Measurements from ENCODE around the gene RNF167. TPM values are rescaled to one million over a fixed set of nuclear protein-coding genes. Genes with fewer than 3 reads are reported as not detected.
A peak's percentile ranks its signal among the peaks of the same experiment; 100 is the strongest.

RNF167 gene
- total and polyA plus RNA-seq, 2 of the 13 experiments (the other 11 are each of a cell fraction or from before 2014, with no cell fraction given): 44.1 to 45.4 TPM

DNA sequence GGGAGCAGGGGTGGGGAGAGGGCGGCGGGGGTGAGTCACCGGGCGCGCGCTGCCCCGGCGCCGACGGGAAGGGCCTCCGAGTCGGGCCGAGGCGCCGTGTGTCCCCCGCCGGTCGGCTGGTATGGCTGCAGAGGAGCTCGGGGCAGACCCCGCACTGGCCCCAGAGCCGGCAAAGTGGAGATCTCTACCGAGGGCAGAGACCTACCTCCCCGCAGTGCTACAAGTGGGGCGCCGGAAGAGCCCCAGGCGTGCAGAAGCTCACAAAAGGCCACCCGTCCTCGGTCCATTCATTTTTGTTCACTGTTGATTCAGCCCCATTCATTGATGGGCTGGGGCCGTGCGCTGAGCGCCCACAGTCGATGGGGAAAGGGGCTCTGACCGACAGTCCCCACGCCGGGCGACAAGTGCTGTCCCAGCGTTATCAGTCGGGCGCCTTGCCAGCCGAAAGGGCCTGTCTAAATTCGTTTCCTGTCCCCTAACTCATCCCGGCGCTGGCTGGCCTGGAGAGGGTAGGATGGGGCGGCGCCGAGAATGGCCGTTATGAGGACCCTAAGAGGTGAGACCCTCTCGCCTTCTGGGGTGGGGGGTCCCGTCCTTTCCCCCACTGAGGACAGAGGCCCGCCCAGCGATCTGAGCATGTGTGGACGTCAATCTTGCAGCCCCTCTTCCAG lies 10.1 kb downstream of the RNF167 start (continued):
- TF ChIP-seq, protein P1, sequence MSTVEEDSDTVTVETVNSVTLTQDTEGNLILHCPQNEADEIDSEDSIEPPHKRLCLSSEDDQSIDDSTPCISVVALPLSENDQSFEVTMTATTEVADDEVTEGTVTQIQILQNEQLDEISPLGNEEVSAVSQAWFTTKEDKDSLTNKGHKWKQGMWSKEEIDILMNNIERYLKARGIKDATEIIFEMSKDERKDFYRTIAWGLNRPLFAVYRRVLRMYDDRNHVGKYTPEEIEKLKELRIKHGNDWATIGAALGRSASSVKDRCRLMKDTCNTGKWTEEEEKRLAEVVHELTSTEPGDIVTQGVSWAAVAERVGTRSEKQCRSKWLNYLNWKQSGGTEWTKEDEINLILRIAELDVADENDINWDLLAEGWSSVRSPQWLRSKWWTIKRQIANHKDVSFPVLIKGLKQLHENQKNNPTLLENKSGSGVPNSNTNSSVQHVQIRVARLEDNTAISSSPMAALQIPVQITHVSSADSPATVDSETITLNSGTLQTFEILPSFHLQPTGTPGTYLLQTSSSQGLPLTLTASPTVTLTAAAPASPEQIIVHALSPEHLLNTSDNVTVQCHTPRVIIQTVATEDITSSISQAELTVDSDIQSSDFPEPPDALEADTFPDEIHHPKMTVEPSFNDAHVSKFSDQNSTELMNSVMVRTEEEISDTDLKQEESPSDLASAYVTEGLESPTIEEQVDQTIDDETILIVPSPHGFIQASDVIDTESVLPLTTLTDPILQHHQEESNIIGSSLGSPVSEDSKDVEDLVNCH (CRISPR knock-in tag; IDR thresholded peaks at IDR 0.05): no peak
- TF ChIP-seq KLF11 (CRISPR knock-in tag; IDR thresholded peaks at IDR 0.05) (no peak; the same call in 1 of the 2 replicates), IRX3 (CRISPR knock-in tag; IDR thresholded peaks at IDR 0.05; ENCODE audit: borderline replicate concordance, low read depth) (no peak), CAMTA2 (CRISPR knock-in tag; IDR thresholded peaks at IDR 0.05; ENCODE audit: borderline replicate concordance) (no peak), SKI (IDR thresholded peaks at IDR 0.05; ENCODE audit: partially characterized antibody) (peak; percentile 24), TAF1 (CRISPR knock-in tag; IDR thresholded peaks at IDR 0.05) (peak; percentile 62), ETV6 (CRISPR knock-in tag; conservative IDR thresholded peaks at IDR 0.05) (no peak), HIC2 (CRISPR knock-in tag; IDR thresholded peaks at IDR 0.05; ENCODE audit: low read depth) (no peak), ZNF709 (CRISPR knock-in tag; IDR thresholded peaks at IDR 0.05) (0 out of 2 replicates have a peak, but pooled peaks have one; percentile 9), PHF21A (CRISPR knock-in tag; IDR thresholded peaks at IDR 0.05) (no peak), GTF2F1 (IDR thresholded peaks at IDR 0.05; ENCODE audit: low read length) (no peak), ZNF232 (CRISPR knock-in tag; IDR thresholded peaks at IDR 0.05; ENCODE audit: borderline replicate concordance) (0 out of 2 replicates have a peak, but pooled peaks have one; percentile 6), HNF1B (CRISPR knock-in tag; IDR thresholded peaks at IDR 0.05) (no peak), PHF20 (CRISPR knock-in tag; IDR thresholded peaks at IDR 0.05) (no peak), PPARG (CRISPR knock-in tag; conservative IDR thresholded peaks at IDR 0.05) (no peak), ZNF292 (CRISPR knock-in tag; IDR thresholded peaks at IDR 0.05; ENCODE audit: borderline replicate concordance, low read depth) (no peak), KDM3A (CRISPR knock-in tag; IDR thresholded peaks at IDR 0.05; ENCODE audit: low read depth) (no peak), AKNA (CRISPR knock-in tag; IDR thresholded peaks at IDR 0.05; ENCODE audit: borderline replicate concordance) (no peak)

Data from HepG2 (cell line).